DOHH2 (cell line): ENCODE data around the gene CREG2.

ENCODE experiments used
- EZH2phosphoT487 ChIP-seq: fragments of 200-600 bp; sonication (generic); IDR thresholded peaks from 2 replicates; pipeline ENCODE4 v1.6.1; 2017; ENCODE audit warnings: borderline replicate concordance, mild to moderate bottlenecking, antibody characterized with exemption, low read length, moderate library complexity, mixed read lengths
- TF ChIP-seq, protein P1 (sequence below): fragments of 200-600 bp; sonication (generic); IDR thresholded peaks from one replicate; pipeline ENCODE4 v1.5.1; 2014; ENCODE audit warnings: antibody characterized with exemption, mild to moderate bottlenecking, low read depth, low read length; ENCODE audit not compliant: poor library complexity, severe bottlenecking

DNA sequence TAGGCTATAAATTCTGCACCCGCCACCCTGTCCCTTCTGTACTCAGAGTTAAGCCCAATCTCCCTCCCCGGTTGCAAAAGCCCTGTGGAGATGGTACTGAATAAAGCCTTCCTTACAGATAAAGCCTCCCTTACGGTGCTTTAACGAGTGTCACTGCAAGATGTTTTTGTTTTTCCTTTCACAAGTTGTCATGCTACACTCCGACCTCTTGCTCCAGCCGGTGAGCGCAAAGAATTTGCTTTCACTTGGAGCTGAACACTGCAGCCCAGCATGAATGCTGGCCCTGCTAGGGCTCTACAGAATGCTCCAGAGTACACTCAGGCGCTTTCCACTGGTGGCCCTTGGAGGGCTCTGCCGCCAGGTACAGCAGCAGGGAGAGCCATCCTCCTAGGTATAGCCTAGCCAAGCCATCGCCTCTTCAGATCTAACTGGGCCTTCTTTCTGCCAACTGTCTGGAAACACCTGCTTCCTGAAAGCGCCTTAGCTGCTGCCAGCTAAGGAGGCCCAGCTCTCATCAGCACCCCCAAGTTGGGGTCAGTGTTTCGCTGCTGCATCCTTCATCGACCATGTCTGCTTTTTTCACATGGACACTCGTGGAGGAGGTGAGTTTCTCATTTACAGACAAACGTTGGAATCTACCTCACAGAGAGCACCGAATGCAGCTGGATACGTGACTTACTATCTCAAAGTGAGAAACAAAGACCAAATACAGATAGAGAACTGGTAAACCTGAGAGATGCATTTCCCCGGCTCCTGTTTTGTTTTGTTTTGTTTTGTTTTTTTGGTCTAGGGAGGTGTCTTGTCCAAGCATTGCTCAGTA is 13.4 kb upstream of the CREG2 start:
- TF ChIP-seq, protein P1, sequence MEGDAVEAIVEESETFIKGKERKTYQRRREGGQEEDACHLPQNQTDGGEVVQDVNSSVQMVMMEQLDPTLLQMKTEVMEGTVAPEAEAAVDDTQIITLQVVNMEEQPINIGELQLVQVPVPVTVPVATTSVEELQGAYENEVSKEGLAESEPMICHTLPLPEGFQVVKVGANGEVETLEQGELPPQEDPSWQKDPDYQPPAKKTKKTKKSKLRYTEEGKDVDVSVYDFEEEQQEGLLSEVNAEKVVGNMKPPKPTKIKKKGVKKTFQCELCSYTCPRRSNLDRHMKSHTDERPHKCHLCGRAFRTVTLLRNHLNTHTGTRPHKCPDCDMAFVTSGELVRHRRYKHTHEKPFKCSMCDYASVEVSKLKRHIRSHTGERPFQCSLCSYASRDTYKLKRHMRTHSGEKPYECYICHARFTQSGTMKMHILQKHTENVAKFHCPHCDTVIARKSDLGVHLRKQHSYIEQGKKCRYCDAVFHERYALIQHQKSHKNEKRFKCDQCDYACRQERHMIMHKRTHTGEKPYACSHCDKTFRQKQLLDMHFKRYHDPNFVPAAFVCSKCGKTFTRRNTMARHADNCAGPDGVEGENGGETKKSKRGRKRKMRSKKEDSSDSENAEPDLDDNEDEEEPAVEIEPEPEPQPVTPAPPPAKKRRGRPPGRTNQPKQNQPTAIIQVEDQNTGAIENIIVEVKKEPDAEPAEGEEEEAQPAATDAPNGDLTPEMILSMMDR = no peak
- TF ChIP-seq EZH2phosphoT487 = no peak
